SU-DHL-6 (cell line): ENCODE results near the gene ENTR1.
"Not testable (repeated sequence)": the region's sequence is repeated elsewhere in the genome, so short reads cannot be mapped to it uniquely, and the experiment has no call there.

Experiments
- EZH2phosphoT487 ChIP-seq: fragments of 200-600 bp; sonication (generic), shearing (Covaris generic); conservative IDR thresholded peaks from 2 replicates; pipeline ENCODE4 v1.6.1; 2018; ENCODE audit warnings: mild to moderate bottlenecking, antibody characterized with exemption, low read length, moderate library complexity, mixed read lengths
- TF ChIP-seq, protein P1 (sequence below): fragments of 200-600 bp; sonication (generic); IDR thresholded peaks from one replicate; pipeline ENCODE4 v1.5.1; 2017; ENCODE audit warnings: antibody characterized with exemption, mild to moderate bottlenecking, low read length, moderate library complexity; ENCODE audit not compliant: insufficient read depth, poor library complexity, severe bottlenecking

GRCh38 chr9:136425367-136425766, 15.0 kb upstream of the ENTR1 start:
- TF ChIP-seq, protein P1, sequence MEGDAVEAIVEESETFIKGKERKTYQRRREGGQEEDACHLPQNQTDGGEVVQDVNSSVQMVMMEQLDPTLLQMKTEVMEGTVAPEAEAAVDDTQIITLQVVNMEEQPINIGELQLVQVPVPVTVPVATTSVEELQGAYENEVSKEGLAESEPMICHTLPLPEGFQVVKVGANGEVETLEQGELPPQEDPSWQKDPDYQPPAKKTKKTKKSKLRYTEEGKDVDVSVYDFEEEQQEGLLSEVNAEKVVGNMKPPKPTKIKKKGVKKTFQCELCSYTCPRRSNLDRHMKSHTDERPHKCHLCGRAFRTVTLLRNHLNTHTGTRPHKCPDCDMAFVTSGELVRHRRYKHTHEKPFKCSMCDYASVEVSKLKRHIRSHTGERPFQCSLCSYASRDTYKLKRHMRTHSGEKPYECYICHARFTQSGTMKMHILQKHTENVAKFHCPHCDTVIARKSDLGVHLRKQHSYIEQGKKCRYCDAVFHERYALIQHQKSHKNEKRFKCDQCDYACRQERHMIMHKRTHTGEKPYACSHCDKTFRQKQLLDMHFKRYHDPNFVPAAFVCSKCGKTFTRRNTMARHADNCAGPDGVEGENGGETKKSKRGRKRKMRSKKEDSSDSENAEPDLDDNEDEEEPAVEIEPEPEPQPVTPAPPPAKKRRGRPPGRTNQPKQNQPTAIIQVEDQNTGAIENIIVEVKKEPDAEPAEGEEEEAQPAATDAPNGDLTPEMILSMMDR, result not testable (repeated sequence)
- TF ChIP-seq EZH2phosphoT487, result not testable (repeated sequence)
